Urinary bladder (tissue), 4 donors: ENCODE data around the gene ZYX. TPM values are rescaled to one million over a fixed set of nuclear protein-coding genes. Genes with fewer than 3 reads are reported as not detected.
"Not testable (repeated sequence)": the region's sequence is repeated elsewhere in the genome, so short reads cannot be mapped to it uniquely, and the experiment has no call there.

Source experiments
- DNase-seq: peaks from one replicate; pipeline ENCODE4 v3.0.0-alpha.2; 2015; ENCODE audit errors: extremely low spot score
- H3K27ac ChIP-seq: one replicate; pipeline ENCODE4 v1.5.1; 2013; ENCODE audit warnings: low read depth, mild to moderate bottlenecking, moderate library complexity
- H3K36me3 ChIP-seq: one replicate; pipeline ENCODE4 v1.6.1; 2013; ENCODE audit warnings: mild to moderate bottlenecking, moderate library complexity; ENCODE audit not compliant: insufficient read depth
- H3K4me1 ChIP-seq: one replicate; pipeline ENCODE4 v1.6.1; 2013; ENCODE audit warnings: mild to moderate bottlenecking, moderate library complexity; ENCODE audit not compliant: insufficient read depth
- H3K4me3 ChIP-seq: one replicate; pipeline ENCODE4 v1.5.1; 2013; ENCODE audit warnings: low read depth, low read length
- WGBS: extraction: QIAGEN DNeasy Blood & Tissue Kit; methylation state at CpG from one replicate; pipeline ENCODE4 v1.1.7; 2013; 5-methylcytosine and 5-hydroxymethylcytosine counted together
- polyA plus RNA-seq: library from polyadenylated mRNA; stranded (reverse); fragments of 200-250 nt; gene quantifications from one replicate; pipeline ENCODE4 v1.2.3, GENCODE V29; 2013
- total RNA-seq: library from RNA; depleted of rRNA; stranded (reverse); fragments of >200 nt; gene quantifications from one replicate; pipeline ENCODE4 v1.2.3, GENCODE V29; 2014
- donor health status: healthy with polysubstance abuse.
- donor health status: healthy.

The ZYX gene
- total and polyA plus RNA-seq, 2 donors = 37.9 to 386 TPM

DNA sequence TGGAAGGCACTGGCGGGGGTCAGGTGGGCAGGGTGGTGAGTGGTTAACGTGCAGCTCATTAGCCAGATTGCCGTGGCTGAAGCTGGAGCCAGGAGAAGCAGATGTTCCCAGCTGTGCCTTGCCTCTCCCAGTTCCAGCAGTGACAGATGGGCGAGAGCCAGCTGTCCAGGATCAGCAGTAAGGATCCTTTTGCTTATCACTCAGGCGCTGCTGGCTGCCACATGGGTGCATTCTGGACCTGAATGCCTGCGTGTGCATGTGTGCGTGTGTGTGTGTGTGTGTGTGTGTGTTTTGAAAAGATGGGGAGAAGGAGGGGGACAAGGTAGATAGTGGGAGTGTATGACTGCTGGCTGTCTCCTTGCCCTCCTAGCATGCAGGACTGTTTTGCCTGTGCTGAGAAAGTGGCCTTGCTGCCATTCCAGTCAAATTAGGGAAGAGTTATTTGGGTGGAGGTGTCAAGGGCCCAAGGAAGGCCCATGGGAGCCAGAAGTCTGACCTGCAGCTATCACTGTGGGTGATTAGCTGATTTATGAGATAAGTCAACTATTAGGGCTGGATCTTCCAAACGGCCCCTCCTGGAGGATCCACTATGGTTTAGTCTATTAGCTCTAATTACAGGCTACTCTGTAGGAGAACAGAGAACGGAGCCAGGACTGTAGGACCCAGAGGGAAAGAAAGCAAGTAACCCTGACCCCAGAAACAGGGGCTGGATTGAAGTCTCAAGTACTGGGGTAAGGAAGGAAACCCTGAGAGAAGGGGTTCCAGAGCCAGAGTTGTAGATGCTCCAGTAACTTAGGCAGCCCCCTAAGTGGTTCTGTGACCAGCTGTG is 24.2 kb downstream of the ZYX start:
- peaks cover 3% of the 10 kb centered on the region for H3K4me1 ChIP-seq
- H3K36me3 ChIP-seq = no peaks in the 10 kb centered on the region
- no peak overlapping the region for H3K4me3 ChIP-seq
- 47% methylated on average over 9 of the region's 9 CpGs for WGBS
- no peak for DNase-seq
- peak overlapping the region; percentile 14 for H3K27ac ChIP-seq

DNA sequence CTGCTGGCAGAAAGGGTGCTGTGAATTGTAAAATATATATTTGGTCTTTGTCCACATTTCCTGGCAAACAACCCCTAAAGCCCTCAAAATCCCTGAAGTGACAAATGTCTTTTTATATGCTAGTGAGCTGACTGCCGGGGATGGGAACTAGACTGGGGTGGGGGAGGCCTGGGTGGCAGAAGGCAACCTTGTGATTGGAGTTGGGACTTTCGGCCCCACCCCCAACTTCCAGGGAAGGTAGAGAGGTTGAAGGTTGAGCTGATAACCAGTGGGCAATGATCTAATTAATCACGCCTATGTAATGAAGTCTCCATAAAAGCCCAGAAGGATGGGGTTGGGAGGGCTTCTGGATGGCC is 24.8 kb downstream of the ZYX start:
- Histone ChIP-seq H3K27ac (no peak overlapping the region), H3K36me3 (no peaks in the 10 kb centered on the region), H3K4me1 (peaks cover 3% of the 10 kb centered on the region), H3K4me3 (no peak overlapping the region)
- 91% methylated on average over 3 of the region's 3 CpGs for WGBS
- DNase-seq = no peak

DNA sequence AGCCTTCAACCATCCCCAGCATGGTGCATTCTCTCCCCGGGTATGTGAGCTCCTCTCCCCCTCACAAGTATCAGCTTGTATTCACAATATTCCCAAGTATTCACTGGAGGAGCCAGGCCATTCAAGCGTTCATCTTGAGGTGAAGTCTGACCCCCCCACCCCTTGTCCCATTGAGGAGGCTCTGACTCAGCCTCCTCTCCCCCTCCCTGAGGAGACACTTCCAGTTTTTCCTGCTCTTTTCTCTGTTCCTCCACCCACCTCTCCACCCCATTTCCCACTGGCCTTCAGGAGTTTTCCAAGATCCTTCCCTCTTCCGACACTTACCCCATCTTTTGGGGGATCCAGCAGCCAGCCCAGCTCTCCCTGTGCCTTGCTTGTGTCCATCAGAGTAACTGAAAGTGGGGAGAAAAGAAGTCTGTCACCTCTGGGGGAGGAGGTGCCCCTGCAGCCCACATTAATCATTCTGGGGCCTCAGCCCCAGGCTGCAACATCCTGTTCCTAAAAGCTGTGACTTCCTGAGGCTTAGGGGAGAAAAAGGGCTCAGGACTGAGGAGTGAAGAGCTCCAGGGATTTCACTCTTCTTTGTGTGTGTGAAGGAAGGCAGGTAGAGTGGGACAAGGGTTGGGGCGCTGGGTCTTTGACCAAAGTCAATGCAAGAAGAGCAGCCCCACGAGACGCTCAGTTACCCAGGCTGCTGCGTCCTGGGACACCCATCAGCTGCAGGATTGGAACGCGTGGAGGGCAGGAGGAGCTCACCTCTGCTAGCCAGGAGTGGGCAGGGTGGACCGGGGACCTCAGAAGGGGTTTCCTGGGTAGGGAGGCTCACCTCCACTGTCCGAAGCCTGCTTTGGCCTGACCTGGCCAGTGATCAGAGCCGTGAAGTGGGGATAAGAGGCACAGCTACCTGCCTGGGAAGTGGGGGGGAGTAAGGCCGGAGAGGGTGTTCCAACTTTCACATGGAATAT is 26.4 kb downstream of the ZYX start:
- DNase-seq = no peak
- Histone ChIP-seq H3K27ac (no peak overlapping the region), H3K4me1 (peaks cover 3% of the 10 kb centered on the region), H3K4me3 (peak overlapping the region; percentile 46), H3K36me3 (no peaks in the 10 kb centered on the region)
- whole genome bisulfite sequencing = 78% methylated on average over 13 of the region's 13 CpGs

DNA sequence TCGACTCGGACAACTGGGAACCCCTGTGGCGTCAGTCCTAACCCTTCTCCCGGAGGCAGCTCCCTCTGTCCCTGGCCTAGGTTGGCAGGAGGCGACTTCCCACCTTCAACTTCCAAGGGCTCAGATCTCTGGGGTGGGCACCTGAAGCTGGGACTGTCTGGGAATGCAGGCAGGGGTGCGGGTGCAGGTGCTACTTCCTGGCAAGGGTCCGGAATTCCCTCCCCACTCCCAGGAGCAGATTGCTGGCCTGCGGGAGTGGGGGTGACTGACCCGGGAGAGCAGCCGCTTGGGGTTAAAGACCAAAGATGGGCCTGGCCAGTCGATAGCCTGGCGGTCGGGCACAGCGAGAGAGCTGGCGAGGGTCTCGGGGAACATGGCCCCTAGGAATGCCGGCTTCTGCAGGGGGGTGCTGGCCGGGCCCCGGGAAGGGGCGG is 27.1 kb downstream of the ZYX start:
- H3K4me1 ChIP-seq = peaks cover 3% of the 10 kb centered on the region
- DNase-seq = no peak
- H3K4me3 ChIP-seq = peak overlapping the region; percentile 46
- no peak overlapping the region for H3K27ac ChIP-seq
- no peaks in the 10 kb centered on the region for H3K36me3 ChIP-seq
- WGBS = 60% methylated on average over 20 of the region's 20 CpGs

DNA sequence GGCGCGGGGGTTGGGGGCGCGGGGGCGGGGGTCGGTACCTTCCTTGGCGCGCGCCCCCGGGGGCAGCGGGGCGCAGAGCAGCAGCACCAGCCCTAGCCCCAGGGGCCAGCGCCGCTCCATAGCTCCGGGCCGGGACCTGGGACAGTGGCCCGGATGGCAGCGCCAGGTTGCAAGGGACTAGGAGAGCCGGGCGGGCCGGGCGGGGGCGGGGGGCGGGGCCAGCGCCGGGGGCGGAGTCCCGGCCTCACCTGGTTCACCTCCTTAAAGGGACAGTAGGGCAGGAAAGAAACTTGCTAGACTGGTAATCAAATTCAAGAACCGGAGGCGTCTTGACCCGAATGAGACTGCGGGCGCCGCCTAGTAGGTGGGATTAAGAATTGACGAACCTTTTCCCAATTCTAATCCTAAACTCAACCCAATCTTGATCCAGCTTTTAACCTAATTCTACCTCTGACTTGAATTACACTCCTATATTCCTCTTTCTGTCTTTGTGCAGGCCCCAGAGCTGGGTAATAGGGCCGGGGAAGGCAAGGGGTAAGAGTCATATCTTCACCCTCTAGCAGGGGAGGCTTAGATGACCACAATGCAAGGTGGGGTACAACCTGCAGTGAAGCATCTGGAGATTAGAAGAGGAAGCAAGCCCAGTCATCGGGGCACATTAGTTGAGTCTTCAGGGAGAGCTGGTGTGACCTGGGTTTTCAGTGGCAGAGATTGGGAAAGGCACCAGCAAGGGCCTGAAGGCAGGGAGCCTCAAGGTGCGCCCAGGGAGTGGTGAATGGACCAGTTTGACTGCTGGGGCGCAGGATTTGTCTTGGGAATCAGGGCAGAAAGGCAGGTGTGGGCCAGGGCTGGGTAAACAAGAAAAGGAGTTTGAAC is 27.8 kb downstream of the ZYX start, which contains the start of gene EPHA1:
EPHA1 (minus strand) TSS at position 171 of the 876 bp plus-strand sequence; CDS start at position 120, 51 bp downstream.
- Histone ChIP-seq H3K4me1 (peaks cover 3% of the 10 kb centered on the region), H3K27ac (no peak within 1 kb of the TSS), H3K4me3 (peak within 1 kb of the TSS; percentile 46), H3K36me3 (no peaks in the 10 kb centered on the region)
- no peak for DNase-seq
- 17% methylated on average over 39 of the region's 39 CpGs for WGBS

DNA sequence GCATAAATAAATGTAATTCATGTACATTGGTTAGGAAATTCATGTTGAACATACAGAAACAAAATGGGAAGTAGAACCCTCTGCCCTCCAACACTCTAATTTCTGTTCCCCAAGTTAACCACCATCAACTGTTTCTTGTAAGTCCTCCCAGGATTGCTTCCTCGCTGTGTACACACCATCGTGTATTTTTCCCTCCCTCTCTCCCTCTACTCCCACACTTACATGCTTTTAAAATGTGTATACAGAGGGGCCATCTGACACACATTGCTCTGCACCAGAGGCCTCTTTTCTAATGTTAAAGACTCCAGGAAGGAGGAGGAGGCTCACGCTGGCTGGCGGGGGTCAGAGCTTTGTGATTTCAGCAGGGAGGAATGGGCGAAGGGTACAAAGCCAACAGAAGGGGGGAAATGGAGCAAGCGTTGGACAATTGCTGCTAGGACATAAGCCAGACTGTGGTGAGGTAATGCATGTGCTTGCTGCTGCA is 29.4 kb downstream of the ZYX start:
- DNase-seq = peak; percentile 56
- no peak overlapping the region for H3K4me3 ChIP-seq
- peak overlapping the region; percentile 14 for H3K27ac ChIP-seq
- peaks cover 3% of the 10 kb centered on the region for H3K4me1 ChIP-seq
- 21% methylated on average over 6 of the region's 6 CpGs for WGBS
- no peaks in the 10 kb centered on the region for H3K36me3 ChIP-seq

DNA sequence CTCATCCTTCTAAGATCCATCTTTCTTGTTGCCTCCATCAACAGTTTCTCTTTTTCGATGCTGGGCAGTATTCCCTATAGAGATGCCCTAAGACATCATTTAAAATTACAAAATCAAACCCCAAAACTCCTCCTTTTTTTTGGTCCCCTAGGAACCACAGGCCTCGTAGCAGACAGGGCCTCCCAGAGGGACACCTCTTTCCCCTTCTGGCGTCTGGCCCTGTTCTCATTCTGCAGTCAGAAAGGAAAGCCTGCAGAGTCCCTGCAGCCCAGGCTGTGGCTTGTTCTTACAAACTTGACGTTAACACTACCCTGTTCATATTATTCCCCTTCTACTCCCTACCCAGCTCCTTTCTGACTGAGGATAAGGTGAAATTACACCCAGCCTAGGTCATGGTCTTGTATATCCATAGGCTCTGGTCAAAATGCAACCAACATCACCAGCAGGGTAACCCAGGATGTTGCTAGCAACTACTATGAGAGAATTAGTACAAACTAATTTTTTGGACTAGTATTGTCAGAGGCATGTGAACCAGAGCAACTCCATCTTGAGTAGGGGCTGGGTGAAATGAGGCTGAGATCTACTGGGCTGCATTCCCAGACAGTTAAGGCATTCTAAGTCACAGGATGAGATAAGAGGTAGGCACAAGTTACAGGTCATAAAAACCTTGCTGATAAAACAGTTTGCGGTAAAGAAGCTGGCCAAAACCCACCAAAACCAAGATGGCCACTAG is 31.0 kb downstream of the ZYX start:
- Histone ChIP-seq H3K36me3 (no peaks in the 10 kb centered on the region), H3K4me3 (no peak overlapping the region), H3K27ac (no peak overlapping the region), H3K4me1 (peaks cover 1% of the 10 kb centered on the region)
- DNase-seq = no peak
- 74% methylated on average over 5 of the region's 5 CpGs for WGBS

DNA sequence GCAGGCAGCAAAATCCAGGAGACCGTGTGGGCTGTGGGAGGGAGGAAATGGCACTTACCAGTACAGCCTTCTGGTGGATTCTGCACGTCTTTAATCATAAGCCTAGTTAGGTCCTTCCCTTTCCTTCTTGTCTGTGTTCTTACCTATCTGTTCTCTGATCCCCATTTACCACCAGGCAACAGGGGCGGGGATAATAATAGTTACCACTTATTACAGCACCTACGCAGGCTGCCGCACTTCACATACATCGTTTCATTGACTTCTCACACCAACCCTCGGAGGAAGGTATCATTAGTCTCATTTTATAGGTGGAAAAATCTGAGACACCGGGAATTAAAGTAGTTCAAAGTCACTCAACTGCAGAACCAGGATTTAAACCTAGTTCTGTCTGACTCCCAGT is 32.0 kb downstream of the ZYX start:
- peaks cover 1% of the 10 kb centered on the region for H3K4me1 ChIP-seq
- H3K36me3 ChIP-seq = no peaks in the 10 kb centered on the region
- H3K4me3 ChIP-seq = no peak overlapping the region
- 93% methylated on average over 8 of the region's 8 CpGs for WGBS
- H3K27ac ChIP-seq = no peak overlapping the region
- DNase-seq = no peak

DNA sequence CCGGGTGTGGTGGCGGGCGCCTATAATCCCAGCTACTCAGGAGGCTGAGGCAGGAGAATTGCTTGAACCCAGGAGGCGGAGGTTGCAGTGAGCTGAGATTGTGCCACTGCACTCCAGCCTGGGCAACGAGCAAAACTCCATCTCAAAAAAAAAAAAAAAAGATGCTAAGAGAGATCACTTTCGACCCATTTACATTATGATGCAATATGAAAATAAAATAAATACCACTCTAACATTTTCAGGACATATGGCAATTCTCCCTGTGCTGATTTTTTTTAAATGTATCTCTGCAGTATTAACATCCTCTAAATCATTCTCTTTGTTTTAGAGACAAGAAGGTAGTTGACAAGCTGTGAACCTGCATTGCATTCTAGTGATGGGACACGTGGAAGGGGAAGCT is 34.1 kb downstream of the ZYX start:
- not testable (repeated sequence) for H3K27ac ChIP-seq, H3K36me3 ChIP-seq, H3K4me1 ChIP-seq, H3K4me3 ChIP-seq, DNase-seq
- 85% methylated on average over 7 of the region's 7 CpGs for WGBS

DNA sequence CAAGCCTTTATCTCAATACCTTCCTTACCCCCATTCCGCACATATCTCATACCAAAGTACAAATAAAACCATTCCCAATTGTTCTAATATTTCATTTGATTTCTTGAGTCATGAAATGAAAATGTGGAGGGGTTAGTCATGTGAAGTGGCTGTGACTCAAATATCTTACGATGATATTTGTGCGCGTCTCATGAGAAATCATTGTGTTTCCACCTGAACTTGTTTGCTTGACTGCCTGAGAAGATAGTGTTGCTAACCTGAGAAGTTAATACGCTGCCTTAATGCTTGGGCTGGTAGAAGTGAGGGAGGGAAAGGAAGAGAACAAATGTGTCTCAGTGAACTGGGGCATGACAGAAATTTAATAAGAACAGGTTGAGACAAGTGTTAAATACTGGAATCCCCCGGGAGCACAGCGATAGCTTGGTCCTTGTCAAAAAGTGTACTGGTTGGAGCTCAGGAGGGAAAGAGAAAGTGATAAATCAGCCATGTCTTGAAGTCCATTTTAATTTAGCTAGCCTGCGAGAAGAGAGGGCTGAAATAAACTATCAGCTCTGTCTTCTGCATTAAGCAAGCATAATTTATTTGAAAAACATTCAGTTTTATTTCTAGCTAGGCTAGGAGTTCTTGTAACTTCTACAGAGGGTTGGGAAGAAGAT is 34.7 kb downstream of the ZYX start:
- WGBS = 80% methylated on average over 8 of the region's 8 CpGs
- Histone ChIP-seq H3K27ac (no peak overlapping the region), H3K4me1 (no peaks in the 10 kb centered on the region), H3K36me3 (no peaks in the 10 kb centered on the region), H3K4me3 (no peak overlapping the region)
- no peak for DNase-seq

DNA sequence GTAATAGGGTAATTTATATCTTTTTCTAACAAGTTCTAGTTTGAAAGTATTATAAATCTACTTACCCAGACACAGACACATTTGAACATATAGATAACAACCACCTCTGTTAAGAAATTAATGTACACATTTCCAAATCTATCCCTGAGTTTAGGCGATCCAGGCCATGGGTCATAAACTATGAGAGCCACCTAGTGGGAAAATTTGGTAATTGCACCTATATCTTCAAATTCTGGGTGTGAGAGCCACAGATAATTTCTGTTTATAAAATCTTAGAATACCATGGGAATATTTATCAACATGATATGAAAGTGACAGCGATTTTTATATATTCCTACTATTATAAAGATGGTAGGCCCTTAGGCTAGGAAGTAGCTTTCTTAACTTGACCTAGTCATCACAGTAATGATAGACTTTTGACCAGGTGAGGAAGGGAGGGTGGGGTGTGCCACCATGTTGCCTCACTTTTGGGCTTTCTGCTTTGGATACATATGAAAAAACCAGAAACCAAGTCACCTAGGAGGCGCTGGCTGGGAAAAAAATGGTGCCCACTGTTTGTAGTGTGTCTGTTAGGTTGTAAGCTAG is 35.5 kb downstream of the ZYX start:
- DNase-seq = no peak
- Histone ChIP-seq H3K4me3 (no peak overlapping the region), H3K36me3 (no peaks in the 10 kb centered on the region), H3K27ac (no peak overlapping the region), H3K4me1 (no peaks in the 10 kb centered on the region)
- 5% methylated on average over 3 of the region's 3 CpGs for WGBS
